GM18870 (cell line): ENCODE data around the gene TMEM256.

Source experiments
- ATAC-seq: cut with Tn5 transposase; IDR thresholded peaks from one replicate; pipeline ENCODE4 v1.9.1; 2021; ENCODE audit warnings: moderate library complexity; ENCODE audit not compliant: unreplicated experiment

TMEM256 gene

DNA sequence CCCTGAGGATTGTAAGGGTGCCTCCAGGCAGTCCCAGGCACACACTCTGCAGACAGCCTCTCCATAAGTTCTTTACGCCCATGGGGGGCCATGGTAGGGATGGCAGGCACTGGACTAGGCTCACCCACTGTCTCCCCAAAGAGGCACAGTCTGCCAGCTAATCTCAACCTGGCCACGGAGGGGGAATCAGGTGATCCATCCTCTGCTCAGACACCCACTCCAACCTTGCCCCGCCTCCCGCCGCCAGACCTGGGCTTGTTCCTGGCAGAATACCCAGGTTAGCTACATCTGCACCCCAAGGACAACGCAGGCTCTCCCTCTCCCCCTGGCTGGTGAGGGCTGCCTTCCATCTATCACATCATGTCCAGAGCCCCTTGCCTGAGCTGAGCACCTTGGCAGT lies 5.0 kb upstream of the TMEM256 start:
- no peak for ATAC-seq

DNA sequence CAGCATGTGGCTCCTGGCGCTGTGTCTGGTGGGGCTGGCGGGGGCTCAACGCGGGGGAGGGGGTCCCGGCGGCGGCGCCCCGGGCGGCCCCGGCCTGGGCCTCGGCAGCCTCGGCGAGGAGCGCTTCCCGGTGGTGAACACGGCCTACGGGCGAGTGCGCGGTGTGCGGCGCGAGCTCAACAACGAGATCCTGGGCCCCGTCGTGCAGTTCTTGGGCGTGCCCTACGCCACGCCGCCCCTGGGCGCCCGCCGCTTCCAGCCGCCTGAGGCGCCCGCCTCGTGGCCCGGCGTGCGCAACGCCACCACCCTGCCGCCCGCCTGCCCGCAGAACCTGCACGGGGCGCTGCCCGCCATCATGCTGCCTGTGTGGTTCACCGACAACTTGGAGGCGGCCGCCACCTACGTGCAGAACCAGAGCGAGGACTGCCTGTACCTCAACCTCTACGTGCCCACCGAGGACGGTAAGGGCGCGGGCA lies 4.4 kb upstream of the TMEM256 start:
- no peak for ATAC-seq

DNA sequence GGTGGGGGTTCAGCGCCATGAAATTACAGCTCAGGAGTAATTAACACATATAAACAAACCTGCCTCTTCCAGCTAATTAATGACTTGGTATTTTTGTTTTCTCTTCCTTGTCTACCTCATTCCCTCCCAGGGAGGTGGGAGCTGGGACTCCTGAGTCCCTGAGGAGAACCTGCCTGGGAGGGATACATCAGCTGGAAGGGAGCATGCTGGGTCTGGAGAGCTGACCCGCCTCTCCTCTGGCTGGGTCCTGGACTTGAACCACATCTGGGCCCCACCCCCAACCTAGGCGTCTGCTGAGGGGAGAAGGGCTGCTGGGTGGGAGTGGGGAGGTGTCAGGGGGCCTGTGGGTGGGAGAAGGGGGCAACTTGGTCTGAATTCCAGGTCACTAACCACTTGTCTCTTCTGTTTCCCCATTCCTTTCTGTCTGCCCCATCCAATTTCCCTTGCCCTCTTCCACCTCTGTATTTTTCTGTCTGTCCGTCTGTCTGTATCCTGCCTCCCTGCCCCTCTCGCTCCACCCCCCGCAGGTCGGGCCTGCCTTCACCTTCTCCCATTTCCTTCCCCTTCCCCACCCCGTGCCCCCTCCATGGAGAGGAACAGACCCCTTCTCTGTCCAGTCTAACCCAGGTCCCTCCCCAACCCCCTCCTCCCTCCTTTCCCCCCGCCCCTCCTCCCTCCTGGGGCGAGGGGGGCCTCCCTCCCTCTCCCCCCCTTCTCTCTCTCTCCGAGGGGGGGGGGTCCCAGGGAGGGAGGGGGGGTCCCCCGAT lies 3.8 kb upstream of the TMEM256 start, which contains the start of gene NLGN2:
TSS of gene NLGN2 (plus strand) at position 361 of the 767 bp plus-strand sequence. CDS start 411 bp downstream, outside the sequence.
- ATAC-seq, result no peak

DNA sequence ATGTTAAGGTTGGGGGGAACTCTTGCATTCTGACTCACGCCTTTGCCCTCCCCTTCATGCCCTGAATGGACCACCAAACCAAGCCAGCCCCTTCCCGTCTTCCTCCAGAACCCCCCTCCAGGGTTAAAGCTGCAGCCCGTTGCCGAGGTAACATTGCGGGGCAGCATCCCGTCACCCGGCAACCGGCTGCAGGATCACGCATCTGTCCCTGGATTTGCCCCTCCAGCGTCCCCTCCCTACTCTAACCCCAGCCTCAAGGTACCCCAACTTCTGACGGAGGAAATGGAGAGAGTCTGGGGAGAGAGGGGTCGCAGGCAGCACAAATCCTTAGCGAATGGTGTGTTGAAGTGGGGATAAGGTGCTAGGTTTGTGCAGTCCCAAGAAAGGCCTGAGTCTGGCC lies 3.2 kb upstream of the TMEM256 start:
- no peak for ATAC-seq

DNA sequence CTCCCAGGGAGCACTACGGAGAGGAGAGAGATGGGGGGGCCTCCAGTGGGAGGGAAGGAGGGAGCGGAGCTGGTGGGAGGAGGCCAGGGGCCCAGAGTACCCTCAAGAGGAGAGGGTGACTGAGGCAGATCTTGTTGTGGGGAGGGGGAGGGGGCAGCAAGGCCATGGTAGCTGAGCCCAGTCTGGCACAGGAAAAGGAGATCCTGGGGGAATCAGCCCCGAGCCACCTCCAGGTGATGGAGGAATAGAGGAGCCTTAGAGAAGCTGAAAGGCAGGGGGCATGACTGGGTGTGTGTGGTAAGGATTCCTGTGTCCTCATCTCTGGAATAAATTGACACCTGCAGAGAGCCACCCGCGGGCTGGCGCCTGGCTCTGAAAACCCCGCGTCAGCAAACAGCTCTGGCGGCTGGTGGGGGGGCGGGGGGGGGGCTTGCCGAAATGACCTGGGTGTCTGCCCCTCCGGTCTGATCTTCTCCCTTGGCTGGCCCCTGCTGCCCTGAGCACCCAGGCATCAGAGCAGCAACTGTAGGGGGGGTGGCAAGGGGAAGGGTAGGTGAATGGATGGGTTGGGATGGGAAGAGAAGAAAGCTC lies 2.4 kb upstream of the TMEM256 start:
- ATAC-seq, result no peak

DNA sequence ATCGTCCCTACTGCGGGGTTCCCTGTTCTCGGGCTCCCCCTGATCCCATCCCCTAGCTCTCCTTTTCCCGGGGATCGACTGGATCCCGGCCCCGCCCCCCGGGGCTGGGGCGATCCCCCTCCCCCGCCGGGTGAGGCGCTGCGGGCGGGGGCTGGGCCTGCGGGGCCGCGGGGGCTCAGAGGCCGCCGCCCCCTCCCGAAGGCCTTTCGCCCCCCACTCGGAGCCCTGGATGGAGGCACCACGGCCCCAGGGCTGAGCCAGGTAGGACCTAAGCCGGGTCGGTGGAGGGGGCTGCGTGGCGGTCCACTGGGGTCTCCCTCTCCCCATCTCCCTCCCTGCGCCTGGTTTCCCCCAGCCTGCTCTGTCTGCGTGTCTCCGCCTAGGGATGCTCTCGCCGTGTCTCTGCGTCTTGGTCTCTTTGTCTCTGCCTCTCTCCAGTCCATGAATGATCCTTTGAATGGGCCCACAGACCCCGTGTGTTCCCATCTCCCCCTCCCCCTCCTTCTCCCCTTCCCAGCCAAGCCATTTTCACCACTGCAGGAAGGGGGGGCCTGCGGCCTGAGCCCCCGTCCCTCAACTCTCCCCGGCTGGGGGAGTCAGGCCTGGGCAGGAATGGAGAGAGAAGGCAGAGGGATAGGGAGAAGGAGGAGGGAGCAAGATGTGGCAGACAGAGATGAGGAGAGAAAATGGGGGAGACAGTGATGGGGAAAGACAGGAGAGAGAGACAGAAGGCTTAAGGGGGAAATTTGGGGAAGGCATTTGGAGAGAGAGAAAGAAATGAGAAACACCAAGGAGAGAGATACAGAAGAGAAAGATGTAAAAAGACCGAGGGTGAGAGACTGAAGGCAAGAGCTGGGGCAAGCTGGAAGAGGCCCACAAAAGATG lies 1.7 kb upstream of the TMEM256 start:
- ATAC-seq, result no peak

DNA sequence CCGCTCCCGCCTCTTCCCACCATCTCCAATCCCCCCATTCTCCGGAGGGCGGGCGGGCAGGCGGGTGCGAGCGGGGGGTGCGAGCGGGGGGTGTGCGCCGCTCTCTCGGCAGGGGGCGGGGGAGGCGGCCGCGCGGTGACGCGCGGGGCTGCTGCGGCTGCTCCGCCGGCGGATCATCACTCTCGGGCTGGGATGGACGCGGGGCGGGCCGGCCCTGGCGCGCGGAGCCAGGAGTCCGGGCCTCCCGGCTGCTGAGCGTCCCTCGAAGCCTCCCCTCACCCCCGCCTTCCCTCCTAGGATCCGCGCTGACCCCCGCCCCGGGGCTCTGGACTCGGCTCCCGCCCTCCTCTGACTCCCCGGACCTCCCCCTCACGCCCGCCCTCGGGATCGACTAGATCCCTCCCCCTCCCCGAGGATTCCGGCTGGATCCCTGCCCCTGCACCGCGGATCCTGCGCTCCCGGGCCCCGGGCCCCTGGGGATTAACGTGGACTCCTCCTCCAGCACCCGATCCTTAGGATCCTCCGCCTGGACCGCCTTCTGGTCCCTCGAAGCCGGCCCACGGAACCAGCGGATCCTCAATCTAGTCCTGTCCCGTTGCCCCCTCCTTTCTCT lies 946 bp upstream of the TMEM256 start:
- ATAC-seq, result no peak

DNA sequence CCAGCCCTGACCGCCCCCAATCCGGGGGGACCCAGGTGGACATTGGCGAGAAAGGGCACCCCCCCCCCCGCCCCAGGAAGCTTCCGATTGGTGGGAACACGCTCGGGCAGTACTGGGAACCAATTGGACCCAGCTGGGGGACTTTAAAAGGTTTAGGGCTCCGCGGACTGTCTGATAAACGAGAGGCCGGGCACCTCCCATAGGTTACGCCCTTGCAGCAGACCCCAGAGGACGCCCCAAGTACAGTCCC lies 245 bp downstream of the TMEM256 start:
- ATAC-seq, result no peak

DNA sequence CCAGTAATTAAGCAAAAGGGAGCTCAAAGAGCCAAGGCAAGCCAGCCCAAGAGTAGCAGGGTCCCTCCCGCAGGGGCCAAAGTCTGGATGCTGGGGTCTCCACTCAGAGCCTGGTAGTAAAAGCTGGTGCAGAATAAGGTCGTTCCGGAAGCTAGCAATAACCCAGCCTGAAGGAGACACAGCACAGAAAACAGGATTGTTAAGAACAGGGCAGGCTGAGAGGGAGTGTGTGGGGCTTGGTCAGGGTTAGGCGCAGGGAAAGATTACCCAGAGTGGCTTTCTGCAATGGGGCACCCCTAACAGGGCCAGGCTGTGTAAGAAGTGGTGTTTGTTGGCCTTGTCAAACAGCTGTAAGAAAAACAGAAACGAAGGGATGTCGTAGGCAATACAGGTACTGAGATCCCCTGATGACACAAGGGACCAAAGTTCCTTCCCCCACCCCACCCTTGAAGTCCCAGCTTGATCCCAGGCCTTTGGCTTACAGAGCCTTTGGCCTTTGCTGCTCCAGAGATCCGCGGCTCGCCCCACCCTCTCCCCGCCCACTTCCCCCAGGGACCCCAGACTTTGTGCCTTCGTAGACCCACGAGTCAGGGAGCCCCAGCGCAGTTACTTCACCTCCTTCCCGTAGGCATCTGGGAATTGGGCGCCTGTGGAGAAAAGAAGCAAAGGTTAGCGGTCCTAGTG lies 712 bp downstream of the TMEM256 start:
- no peak for ATAC-seq

DNA sequence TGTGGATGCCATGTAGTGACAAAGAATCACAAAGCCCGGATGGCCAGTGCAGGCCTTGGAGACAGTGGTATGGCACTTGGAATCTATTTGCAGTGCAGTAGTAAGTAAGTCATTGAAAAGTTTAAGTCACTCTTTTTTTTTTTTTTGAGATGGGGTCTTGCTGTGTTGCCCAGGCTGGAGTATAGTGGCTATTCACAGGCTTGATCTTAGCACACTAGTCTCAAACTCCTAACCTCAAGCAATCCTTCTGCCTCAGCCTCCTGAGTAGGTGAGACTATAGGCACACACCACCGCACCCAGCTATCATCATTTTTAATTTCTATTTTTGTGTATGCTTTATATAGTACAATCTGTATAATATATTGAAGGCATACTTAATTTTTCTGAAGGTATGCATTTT lies 5.3 kb downstream of the TMEM256 start:
- no peak for ATAC-seq

DNA sequence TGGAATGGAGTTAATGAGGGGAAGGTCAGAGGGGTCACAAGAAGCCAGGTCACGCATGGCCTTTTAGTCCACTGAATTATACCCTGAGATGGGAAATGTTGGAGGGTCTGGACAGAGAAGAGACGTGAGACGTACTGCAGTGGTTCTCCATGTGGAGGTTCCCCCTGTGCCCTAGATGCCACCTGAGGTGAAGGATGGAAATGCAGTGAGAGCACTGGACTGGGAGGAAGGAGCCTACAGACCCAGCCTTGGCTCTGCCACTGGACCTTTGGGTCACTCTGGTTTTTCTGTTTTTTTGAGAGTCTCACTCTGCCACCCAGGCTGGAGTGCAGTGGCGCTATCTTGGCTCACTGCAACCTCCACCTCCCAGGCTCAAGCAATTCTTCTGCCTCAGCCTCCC lies 7.8 kb downstream of the TMEM256 start:
- ATAC-seq, result no peak

DNA sequence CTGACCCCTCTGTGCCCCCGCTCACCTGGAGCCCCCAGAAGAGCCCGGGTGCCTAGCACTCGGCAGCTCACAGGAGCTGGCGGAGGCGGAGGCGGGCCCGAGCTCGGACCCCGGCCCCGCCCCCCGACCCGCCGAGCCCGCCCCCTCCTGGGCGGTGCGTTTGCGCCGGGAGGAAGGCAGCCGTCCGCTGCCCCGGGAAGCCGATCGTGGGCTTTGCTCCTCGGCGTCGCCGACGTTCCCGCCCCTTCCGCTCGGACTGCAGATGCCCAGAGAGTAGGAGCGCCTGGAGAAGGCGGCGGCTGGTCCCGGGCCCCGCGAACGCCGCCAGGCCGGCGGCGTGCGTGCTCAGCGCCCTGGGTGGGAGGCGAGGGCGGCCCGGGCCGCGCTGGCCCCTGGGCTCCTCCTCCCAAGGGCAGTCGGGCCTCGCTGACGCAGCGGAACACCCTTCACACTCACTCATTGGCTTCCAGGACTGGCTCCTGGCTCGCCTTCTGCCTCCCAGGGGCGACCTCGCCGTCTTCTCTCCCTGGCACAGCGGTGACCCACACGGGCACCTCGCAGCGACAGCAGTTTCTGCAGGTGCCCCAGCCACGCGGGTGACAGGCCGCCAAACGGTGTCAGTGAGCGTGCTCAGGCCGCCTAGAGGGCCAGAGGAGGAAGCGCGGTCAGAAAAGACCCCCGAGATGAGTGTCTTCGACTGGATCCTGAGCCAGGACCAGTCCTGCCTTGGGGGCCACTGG lies 9.3 kb downstream of the TMEM256 start, which contains the start of gene PLSCR3:
TSS of gene PLSCR3 (minus strand) at position 74 of the 740 bp plus-strand sequence. CDS start 415 bp downstream, outside the sequence.
- no peak for ATAC-seq

DNA sequence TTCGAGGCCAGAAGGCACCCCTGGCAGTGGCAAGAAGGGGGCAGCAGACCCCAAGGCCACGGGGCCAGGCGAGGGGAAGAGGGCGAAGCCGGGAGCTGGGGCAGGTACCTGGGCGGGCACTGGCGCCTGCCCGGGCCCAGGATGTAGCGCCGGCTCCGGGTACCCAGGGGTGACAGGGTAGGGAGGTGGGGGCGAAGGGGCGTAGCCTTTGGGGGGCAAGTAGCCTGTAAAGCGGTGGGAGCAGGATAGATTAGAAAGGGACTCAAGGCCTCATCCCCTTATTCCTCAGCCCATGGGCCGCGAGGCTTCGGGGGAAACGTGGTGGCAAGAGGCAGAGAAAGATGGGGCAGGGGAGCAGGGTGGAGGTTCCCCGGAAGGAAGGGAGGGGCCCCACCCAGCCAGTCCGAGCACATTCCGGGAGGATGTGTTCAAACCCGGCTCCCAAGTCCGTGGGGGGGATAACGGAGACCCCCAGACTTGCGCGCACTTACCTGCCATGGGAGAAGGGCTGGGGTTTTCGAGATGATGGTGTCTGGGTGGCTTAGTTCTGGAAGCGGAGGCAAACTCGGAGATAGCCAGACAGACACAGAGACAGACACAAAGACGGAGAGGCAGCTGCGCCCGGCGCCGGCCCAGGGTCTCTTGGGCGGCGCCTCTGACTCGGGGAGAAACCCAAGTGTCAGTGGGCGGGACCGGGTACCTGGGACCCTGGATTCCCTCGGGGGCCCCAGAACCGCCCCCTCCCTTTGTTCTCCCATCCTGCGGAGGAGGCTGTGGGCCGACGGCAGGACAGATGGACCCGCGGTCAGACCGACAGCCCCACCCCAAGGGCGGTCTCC lies 10.1 kb downstream of the TMEM256 start:
- no peak for ATAC-seq

DNA sequence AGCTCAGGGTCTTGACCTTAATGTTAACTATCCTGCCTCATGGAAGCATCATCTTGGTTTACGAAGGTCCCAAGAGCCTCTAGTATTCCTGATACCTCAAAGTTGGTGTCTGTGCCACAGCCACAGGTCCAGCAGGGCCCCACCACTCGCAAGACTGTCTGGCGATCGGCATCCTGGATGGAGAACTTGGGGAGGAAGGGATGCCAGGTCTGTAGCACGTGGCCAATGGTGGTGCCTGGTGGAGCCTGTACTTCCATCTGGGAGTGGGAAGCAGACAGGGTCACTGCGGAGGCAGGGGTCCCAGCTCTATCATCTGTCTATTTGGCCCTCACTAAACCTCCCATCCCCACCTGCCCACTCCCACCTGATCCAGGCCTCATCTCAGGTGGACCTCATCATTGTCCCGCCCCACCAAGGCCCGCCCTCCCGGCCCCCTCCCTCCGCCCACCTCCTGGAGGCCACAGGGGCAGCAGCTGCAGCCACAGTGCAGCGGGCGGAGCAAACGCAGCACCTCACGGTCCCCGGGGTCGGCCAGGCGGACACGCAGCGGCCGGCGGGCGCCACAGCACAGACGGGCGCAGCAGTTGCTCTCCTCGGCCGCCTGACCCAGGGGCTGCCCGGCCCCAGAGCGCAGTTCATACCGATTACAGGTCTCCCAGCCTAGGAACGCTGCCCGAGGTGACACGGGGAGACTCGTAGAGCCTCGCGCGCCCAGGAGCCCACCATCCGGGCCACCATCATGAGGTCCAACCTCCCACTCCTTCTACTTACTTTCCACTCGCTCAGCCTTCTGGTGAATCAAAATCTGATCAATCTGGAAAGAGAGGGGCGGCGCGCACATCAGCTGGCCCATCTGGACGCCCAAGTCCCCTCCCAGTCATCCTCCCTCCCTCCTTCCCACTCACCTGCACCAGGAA lies 10.9 kb downstream of the TMEM256 start:
- ATAC-seq, result no peak

DNA sequence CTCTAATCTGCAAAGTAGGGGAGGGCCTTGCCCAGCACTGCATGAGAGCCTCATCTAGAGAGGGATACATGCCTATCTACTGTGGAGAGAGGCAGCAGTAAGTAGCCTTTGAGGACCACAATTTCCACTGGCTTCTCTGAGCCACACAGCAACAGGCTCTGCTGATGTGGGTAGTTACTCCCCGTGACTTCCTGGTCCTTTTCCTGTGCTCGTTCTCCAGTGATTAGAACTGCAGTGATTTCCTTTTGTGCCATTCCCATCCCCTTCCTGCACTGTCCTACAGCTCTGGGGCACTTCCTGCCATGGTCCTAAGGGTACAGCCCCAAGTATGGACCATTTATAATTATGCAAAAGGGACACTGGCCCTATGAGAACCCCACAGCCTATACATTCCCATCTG lies 12.6 kb downstream of the TMEM256 start:
- no peak for ATAC-seq

DNA sequence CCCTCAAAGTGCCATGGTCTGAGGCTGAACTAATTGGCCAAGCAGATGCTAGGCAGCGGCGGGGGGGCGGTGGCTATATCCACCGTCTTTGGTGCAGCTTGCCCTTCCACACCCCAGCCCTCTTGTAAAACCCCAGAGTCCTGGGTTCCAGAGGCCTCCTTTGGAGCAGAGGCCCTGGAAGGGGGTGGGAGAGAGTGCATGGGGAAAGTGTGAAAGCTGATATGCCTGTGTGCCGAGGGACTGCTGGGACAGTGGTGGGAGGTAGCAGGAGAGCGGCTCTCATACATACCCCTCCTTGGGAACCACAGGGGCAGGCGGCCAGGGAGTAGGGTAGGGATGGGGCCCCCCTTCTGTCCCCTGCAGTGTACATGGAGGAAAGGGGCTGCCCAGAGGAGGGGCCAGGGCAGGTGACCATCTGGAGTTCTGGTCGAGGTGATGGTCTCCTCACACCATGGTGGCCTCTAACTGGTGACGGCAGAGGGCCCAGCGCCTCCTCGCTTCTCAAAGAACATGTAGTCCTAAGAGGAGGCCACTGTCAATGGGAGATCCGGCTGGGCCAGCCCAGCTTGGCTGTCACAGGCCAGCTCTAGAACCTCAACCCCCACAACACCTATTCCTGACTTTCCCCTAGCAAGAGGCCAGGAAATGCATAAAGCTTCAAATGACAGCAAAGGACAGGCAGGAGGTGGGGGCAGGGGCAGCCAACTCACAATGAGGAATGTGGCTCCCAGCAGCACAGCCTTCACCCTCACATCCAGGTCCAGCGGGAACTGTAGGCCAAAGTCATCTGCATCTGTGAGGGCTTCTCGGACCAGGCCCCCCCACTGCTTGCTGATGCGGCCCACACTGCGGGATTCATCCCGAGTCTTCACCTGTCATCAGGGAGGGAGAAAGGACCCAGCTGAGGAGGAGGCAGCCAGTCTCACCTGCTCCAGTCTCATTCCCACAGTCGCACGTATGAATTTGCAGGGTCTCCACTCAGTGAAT lies 13.7 kb downstream of the TMEM256 start:
- no peak for ATAC-seq

DNA sequence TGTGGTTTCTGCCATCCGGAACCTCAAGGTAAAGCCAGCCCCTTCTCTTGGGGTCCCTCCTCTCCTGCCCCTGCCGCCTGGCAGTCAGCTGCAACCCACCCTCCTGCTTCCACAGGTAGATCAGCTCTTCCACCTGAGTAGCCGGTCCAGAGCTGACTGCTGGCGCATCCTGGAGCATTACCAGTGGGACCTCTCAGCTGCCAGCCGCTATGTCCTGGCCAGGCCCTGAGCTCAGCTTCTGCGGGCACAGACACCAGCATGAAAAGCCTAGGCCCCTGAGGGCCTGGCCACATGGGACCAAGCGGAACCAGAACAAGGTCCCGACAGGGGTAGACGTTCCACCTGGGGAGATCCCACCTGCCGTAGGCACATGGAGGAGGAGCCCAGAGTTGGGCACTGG lies 15.0 kb downstream of the TMEM256 start:
- ATAC-seq, result no peak
